ENCODE results near the gene PLCG2.

DNA sequence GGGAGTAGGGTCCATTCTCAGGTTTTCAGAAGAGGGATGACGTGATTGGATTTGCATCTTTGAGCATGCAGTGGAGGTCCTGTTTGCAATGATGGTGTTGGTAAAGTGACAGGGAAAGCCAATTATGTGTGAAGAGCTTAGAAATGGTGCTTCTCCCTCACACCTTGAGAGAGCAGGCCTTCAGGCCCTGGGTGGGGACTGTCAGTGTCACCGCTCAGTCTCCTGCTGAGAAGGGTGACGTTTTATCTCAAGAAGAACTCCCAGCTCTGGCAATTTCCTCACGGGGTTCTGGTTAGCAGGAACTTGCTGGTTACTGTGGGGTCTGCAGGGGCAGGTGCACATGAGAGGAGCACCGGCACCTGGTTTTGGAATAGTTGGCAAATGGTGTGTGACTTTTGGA is 11.2 kb downstream of the PLCG2 start:
- no peak for TF ChIP-seq POLR2AphosphoS5 (IDR thresholded peaks at IDR 0.05; ENCODE audit: low read depth, low read length)
- TF ChIP-seq, protein P1, sequence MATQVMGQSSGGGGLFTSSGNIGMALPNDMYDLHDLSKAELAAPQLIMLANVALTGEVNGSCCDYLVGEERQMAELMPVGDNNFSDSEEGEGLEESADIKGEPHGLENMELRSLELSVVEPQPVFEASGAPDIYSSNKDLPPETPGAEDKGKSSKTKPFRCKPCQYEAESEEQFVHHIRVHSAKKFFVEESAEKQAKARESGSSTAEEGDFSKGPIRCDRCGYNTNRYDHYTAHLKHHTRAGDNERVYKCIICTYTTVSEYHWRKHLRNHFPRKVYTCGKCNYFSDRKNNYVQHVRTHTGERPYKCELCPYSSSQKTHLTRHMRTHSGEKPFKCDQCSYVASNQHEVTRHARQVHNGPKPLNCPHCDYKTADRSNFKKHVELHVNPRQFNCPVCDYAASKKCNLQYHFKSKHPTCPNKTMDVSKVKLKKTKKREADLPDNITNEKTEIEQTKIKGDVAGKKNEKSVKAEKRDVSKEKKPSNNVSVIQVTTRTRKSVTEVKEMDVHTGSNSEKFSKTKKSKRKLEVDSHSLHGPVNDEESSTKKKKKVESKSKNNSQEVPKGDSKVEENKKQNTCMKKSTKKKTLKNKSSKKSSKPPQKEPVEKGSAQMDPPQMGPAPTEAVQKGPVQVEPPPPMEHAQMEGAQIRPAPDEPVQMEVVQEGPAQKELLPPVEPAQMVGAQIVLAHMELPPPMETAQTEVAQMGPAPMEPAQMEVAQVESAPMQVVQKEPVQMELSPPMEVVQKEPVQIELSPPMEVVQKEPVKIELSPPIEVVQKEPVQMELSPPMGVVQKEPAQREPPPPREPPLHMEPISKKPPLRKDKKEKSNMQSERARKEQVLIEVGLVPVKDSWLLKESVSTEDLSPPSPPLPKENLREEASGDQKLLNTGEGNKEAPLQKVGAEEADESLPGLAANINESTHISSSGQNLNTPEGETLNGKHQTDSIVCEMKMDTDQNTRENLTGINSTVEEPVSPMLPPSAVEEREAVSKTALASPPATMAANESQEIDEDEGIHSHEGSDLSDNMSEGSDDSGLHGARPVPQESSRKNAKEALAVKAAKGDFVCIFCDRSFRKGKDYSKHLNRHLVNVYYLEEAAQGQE (IDR thresholded peaks at IDR 0.05; ENCODE audit: insufficient read depth in 1 of 2, low read depth in 2 of 2, low read length in 2 of 2): no peak
- no peak for TF ChIP-seq SIN3A (IDR thresholded peaks at IDR 0.05; ENCODE audit: borderline replicate concordance, insufficient read depth, low read length)

Data from PFSK-1 (cell line).